Retinal pigment epithelial cell (primary cell): ENCODE results near the gene SUMF1.
"Not testable (repeated sequence)": the region's sequence is repeated elsewhere in the genome, so short reads cannot be mapped to it uniquely, and the experiment has no call there.

ENCODE experiments used
- DNase-seq: peaks from one replicate; pipeline ENCODE4 v3.0.0-alpha.2; 2010; ENCODE audit warnings: low read depth
- H3K4me3 ChIP-seq: 2 replicates; pipeline ENCODE4 v1.5.1; 2011; ENCODE audit warnings: mild to moderate bottlenecking, low read length, control low read depth, moderate library complexity
- TF ChIP-seq, protein P1 (sequence below): conservative IDR thresholded peaks from 2 replicates; pipeline ENCODE4 v1.5.1; 2011; ENCODE audit warnings: low read depth, low read length, control low read depth, inconsistent platforms

Gene SUMF1

DNA sequence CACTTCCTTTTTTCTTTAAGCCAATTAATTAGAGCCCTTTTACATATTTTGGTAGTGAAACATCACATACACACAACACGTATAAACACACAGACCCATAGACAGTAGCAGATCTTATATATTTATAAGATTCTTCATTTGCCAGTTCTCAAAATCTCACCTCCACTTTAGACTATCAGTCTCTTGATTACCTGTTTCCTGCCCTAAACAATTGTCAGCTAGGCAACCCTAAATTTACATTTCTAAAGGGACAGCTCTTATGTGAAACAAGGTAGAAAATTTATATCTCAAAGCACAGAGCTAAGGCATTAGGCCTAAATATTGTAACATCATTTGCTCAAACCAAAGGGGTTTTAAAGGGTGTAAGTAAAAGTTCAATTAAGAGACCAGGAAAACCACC lies 135.0 kb downstream of the SUMF1 start:
- H3K4me3 ChIP-seq = no peak overlapping the region
- TF ChIP-seq, protein P1, sequence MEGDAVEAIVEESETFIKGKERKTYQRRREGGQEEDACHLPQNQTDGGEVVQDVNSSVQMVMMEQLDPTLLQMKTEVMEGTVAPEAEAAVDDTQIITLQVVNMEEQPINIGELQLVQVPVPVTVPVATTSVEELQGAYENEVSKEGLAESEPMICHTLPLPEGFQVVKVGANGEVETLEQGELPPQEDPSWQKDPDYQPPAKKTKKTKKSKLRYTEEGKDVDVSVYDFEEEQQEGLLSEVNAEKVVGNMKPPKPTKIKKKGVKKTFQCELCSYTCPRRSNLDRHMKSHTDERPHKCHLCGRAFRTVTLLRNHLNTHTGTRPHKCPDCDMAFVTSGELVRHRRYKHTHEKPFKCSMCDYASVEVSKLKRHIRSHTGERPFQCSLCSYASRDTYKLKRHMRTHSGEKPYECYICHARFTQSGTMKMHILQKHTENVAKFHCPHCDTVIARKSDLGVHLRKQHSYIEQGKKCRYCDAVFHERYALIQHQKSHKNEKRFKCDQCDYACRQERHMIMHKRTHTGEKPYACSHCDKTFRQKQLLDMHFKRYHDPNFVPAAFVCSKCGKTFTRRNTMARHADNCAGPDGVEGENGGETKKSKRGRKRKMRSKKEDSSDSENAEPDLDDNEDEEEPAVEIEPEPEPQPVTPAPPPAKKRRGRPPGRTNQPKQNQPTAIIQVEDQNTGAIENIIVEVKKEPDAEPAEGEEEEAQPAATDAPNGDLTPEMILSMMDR = no peak
- DNase-seq = no peak

DNA sequence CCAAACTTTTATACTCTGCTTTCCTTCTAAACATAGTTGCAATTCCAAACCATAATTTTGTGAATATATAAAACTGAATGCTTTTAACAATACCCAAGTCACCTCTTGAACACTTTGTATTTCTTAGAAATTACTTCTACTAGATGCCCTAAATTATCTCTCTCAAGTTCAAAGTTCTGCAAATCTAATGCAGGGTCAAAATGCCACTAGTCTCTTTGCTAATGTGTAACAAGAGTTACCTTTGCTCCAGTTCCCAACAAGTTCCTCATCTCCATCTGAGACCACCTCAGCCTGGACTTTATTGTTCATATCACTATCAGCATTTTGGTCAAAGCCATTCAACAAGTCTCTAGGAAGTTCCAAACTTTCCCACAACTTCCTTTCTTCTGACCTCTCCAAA lies 137.3 kb downstream of the SUMF1 start:
- H3K4me3 ChIP-seq = not testable (repeated sequence)

GRCh38 chr3:4326868-4327267 lies 140.2 kb downstream of the SUMF1 start:
- DNase-seq = no peak
- TF ChIP-seq, protein P1 = no peak
- H3K4me3 ChIP-seq = no peak overlapping the region

More for the DNA sequence above, 137.3 kb downstream of the SUMF1 start:
- DNase-seq = not testable (repeated sequence)

DNA sequence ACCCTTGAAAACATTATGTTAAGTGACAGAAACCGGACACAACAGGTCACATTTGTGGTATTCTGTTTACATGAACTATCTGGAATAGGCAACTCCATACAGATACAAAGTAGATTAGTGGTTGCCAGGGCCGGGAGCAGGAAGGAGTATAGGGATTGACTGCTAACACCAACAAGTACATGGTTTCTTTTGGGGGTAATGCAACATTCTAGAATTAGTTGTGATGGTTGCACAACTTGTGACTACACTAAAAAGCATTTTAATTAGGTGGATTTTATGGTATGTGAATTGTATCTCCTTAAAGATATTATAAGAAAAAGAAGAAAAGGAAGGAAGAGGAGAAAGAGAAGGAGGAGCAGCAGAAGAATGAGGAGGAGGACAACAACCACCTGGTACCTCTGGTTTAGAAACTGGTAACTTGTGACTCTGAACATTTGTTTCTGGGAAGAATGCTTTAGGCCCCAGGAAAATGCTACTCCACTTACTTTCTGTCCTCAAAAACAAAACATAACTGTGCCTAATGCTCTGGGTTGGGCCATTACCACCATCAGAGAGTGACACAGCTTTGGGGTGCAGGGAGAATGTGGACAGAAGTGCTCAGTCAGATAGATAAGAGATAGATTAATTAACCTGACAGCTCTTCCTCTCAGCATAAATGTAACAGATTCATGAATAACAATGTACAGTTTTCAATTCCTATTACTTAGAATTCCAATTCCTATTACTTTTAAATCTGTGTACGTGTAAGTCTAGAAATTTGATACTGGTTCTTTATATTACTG lies 143.6 kb downstream of the SUMF1 start:
- TF ChIP-seq, protein P1 = no peak
- no peak overlapping the region for H3K4me3 ChIP-seq
- no peak for DNase-seq

- H3K4me3 ChIP-seq = no peak overlapping the region
- no peak for DNase-seq
- TF ChIP-seq, protein P1 = no peak
Observed at GRCh38 chr3:4322635-4323034, 144.4 kb downstream of the SUMF1 start.

DNA sequence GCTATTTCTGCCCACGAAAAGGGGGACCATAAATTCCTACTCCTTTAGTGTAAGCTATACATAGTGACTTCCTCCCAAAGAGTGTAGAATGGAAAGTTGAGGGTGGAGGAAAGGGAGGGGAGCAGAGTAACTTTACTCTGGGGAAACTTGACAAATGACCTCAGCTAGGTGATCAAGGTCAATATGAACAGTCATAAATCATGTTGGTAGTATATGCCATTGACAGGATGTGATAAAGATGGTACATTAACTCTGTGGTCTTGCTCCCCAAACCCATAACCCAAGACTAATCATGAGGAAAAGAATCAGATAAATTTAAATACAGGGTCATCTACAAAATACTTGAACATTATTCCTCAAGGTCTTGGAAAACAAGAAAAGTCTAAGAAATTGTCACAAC lies 145.3 kb downstream of the SUMF1 start:
- no peak overlapping the region for H3K4me3 ChIP-seq
- DNase-seq = no peak
- TF ChIP-seq, protein P1 = no peak

DNA sequence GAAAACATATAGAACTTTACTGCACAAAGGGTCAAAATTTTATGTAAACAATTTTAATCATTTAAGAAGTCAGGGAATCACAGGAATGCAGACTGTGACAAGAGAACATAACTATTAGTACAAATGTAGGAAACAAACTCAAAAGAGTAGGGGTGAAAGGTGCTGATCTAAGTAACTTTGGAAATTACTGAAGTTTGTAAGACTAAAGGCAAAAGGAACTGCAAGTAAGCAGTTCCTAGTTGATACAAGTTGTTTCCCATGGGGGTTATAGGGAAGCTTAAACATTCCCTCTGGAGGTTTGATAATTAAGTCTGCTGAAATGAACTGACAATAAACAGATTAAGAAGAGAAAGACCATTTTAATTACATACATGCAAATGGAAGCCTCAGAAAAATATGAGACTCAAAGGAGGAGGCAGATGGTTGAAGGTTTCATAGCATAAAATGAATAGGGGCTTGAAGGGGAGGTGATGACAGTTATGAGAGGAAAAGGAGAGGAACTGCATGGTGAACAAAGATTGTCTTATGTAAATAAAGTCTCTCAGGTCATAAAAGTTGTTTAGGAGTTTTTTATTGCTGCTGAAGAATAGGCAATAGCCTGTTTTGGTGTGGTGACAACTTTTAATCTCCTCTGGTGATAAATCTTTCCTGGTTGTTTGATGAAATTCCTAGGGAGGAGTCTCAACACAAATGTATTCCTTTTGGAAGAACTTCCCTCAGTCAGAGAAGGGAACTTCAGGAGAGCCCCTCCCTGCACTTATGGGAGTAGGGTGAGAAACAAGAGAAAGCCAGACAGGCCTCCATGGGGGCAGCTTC lies 146.8 kb downstream of the SUMF1 start:
- TF ChIP-seq, protein P1 = no peak
- DNase-seq = no peak
- no peak overlapping the region for H3K4me3 ChIP-seq
